DND-41 (cell line): ENCODE measurements around the gene USP24.

Experiments used
- ATAC-seq: fragments of 200-7000 bp; cut with Tn5 transposase; 3 replicates; pipeline ENCODE4 v1.9.1; 2021; ENCODE audit warnings: low read depth; ENCODE audit not compliant: insufficient read depth
- DNase-seq: peaks from one replicate; pipeline ENCODE4 v3.0.0-alpha.2; 2020
- H2AFZ ChIP-seq: 2 replicates; pipeline ENCODE4 v1.6.0; 2012; ENCODE audit warnings: low read depth, low read length
- H3K27ac ChIP-seq: 2 replicates; pipeline ENCODE4 v1.5.1; 2012; ENCODE audit warnings: low read length, inconsistent platforms
- H3K27me3 ChIP-seq: fragments of 200-600 bp; sonication (generic); 2 replicates; pipeline ENCODE4 v1.6.0; 2012; ENCODE audit warnings: low read length, mild to moderate bottlenecking, inconsistent platforms; ENCODE audit not compliant: insufficient read depth, poor library complexity
- H3K36me3 ChIP-seq: 2 replicates; pipeline ENCODE4 v1.5.1; 2012; ENCODE audit warnings: low read length, inconsistent platforms; ENCODE audit not compliant: insufficient read depth
- H3K4me1 ChIP-seq: 2 replicates; pipeline ENCODE4 v1.5.1; 2012; ENCODE audit warnings: mild to moderate bottlenecking, low read length; ENCODE audit not compliant: insufficient read depth
- H3K4me2 ChIP-seq: 2 replicates; pipeline ENCODE4 v1.6.0; 2012; ENCODE audit warnings: mild to moderate bottlenecking, moderate library complexity, low read length, inconsistent platforms; ENCODE audit not compliant: insufficient read depth
- H3K4me3 ChIP-seq, 2 experiments: fragments of 200-600 bp in 1 of 2; shearing (Covaris generic) in 1 of 2; 2 replicates each; pipeline ENCODE4 v1.5.1; 2012 to 2016; ENCODE audit warnings: inconsistent platforms in 2 of 2, low read length in 2 of 2, mild to moderate bottlenecking in 2 of 2, low read depth in 1 of 2, moderate library complexity in 1 of 2
- H3K79me2 ChIP-seq: 2 replicates; pipeline ENCODE4 v1.6.0; 2012; ENCODE audit warnings: low read length, inconsistent platforms; ENCODE audit not compliant: insufficient read depth
- H3K9ac ChIP-seq: 2 replicates; pipeline ENCODE4 v1.6.0; 2012; ENCODE audit warnings: low read depth, mild to moderate bottlenecking, inconsistent platforms, low read length, moderate library complexity
- H3K9me3 ChIP-seq: 2 replicates; pipeline ENCODE4 v1.5.1; 2012; ENCODE audit warnings: low read length, moderate library complexity, mild to moderate bottlenecking, inconsistent platforms; ENCODE audit not compliant: insufficient read depth, severe bottlenecking
- H4K20me1 ChIP-seq: 2 replicates; pipeline ENCODE4 v1.6.0; 2012; ENCODE audit warnings: low read length; ENCODE audit not compliant: insufficient read depth
- CTCF ChIP-seq: IDR thresholded peaks from 2 replicates; pipeline ENCODE4 v1.5.1; 2012; ENCODE audit warnings: borderline replicate concordance, low read length, moderate library complexity, mild to moderate bottlenecking; ENCODE audit not compliant: poor library complexity, severe bottlenecking; ENCODE audit errors: extremely low read depth
- EZH2 ChIP-seq: IDR thresholded peaks from 3 replicates; pipeline ENCODE4 v1.6.1; 2012; ENCODE audit warnings: borderline replicate concordance, low read depth, mild to moderate bottlenecking, moderate library complexity, low read length, inconsistent platforms; ENCODE audit not compliant: severe bottlenecking

Gene USP24

GRCh38 chr1:55044617-55045397 lies 170.4 kb downstream of the USP24 start:
- no peaks in the 10 kb centered on the region for H3K4me1 ChIP-seq
- no peak for ATAC-seq
- TF ChIP-seq CTCF (no peak), EZH2 (no peak)

GRCh38 chr1:55043726-55044125 lies 171.4 kb downstream of the USP24 start:
- Histone ChIP-seq H4K20me1 (no peaks in the 10 kb centered on the region), H3K27me3 (peaks cover 5% of the 10 kb centered on the region), H3K27ac (no peak overlapping the region), H3K9ac (no peak overlapping the region), H3K4me1 (no peaks in the 10 kb centered on the region), H3K4me2 (no peak overlapping the region), H3K79me2 (no peaks in the 10 kb centered on the region), H3K9me3 (no peaks in the 10 kb centered on the region), H3K36me3 (no peaks in the 10 kb centered on the region), H3K4me3 (no peak overlapping the region), H2AFZ (no peak overlapping the region)
- ATAC-seq (no peak), DNase-seq (no peak)
- TF ChIP-seq EZH2 (no peak), CTCF (no peak)

More at GRCh38 chr1:55044617-55045397, 170.4 kb downstream of the USP24 start:
- Histone ChIP-seq H3K27me3 (peaks cover 5% of the 10 kb centered on the region), H3K27ac (no peak overlapping the region), H3K9ac (no peak overlapping the region), H3K4me3 (no peak overlapping the region), H2AFZ (no peak overlapping the region), H3K79me2 (no peaks in the 10 kb centered on the region), H3K4me2 (no peak overlapping the region), H3K36me3 (no peaks in the 10 kb centered on the region), H3K9me3 (no peaks in the 10 kb centered on the region), H4K20me1 (no peaks in the 10 kb centered on the region)
- no peak for DNase-seq

- Histone ChIP-seq H3K27ac (no peak overlapping the region), H3K4me2 (no peak overlapping the region), H3K4me1 (no peaks in the 10 kb centered on the region), H3K36me3 (no peaks in the 10 kb centered on the region), H3K9me3 (no peaks in the 10 kb centered on the region), H3K4me3 (no peak overlapping the region), H3K79me2 (no peaks in the 10 kb centered on the region), H2AFZ (no peak overlapping the region), H3K27me3 (peaks cover 6% of the 10 kb centered on the region), H4K20me1 (no peaks in the 10 kb centered on the region), H3K9ac (no peak overlapping the region)
- ATAC-seq, result no peak
- TF ChIP-seq CTCF (no peak), EZH2 (no peak)
- no peak for DNase-seq
These were observed 172.2 kb downstream of the USP24 start for GRCh38 chr1:55043011-55043410.
